HepG2 (cell line): ENCODE results near the gene TMEM38B. TPM values are rescaled to one million over a fixed set of nuclear protein-coding genes. Genes with fewer than 3 reads are reported as not detected.

Experiments
- ATAC-seq: fragments of 200-7000 bp; cut with Tn5 transposase; 3 replicates; pipeline ENCODE4 v1.9.1; 2020; ENCODE audit warnings: mild to moderate bottlenecking, moderate library complexity
- BruUV-seq: library from RNA; stranded (reverse); fragments of 400-500 nt; replicated peaks from 2 replicates; lab custom pipeline; 2021; lab: Mats Ljungman, UMichigan
- CTCF ChIA-PET: fragments of 300-600 bp; formaldehyde crosslinking; extraction: SDS; loops from one replicate; lab custom pipeline; 2021; ENCODE audit warnings: low total read pairs, inconsistent platforms, low intra/inter-chr PET ratio; lab: Yijun Ruan, JAX
- POLR2A ChIA-PET: fragments of 350-600 bp; sonication (Branson Sonifier 250); formaldehyde crosslinking; loops from one replicate; lab custom pipeline; 2020; ENCODE audit warnings: antibody characterized with exemption, inconsistent platforms; lab: Yijun Ruan, JAX
- DNase-seq: peaks from one replicate; pipeline ENCODE4 v3.0.0-alpha.2; 2015; ENCODE audit warnings: low spot score
- FAIRE-seq: peaks from 3 replicates; lab custom pipeline; 2011; peaks lifted over from hg19 to GRCh38; lab: Jason Lieb, UNC
- H2AFZ ChIP-seq: one replicate; pipeline ENCODE4 v1.6.1; 2011; ENCODE audit warnings: low read length, inconsistent platforms
- H3K27ac ChIP-seq: fragments of 300-600 bp; 3 replicates; pipeline ENCODE4 v1.8.0; 2011; ENCODE audit warnings: mixed run types, mild to moderate bottlenecking, mixed read lengths, low read length, inconsistent platforms; ENCODE audit not compliant: insufficient read depth; ENCODE audit errors: extremely low read length
- H3K27me3 ChIP-seq, 2 experiments: fragments of 200-600 bp in 1 of 2; 2 replicates in 1 of 2; 3 replicates in 1 of 2; pipeline versions ENCODE4 v1.6.0 to v1.8.0; 2011; ENCODE audit warnings: low read length in 2 of 2, mild to moderate bottlenecking in 2 of 2, moderate library complexity in 2 of 2, inconsistent platforms in 1 of 2; ENCODE audit not compliant: insufficient read depth in 2 of 2, control insufficient read depth in 1 of 2
- H3K36me3 ChIP-seq, 2 experiments: fragments of 200-600 bp in 1 of 2; replicated peaks in 1 of 2; 2 replicates in 1 of 2; 3 replicates in 1 of 2; pipeline versions ENCODE4 v1.5.1 to v1.8.0; 2011; ENCODE audit warnings: low read length in 2 of 2, inconsistent platforms in 1 of 2; ENCODE audit not compliant: insufficient read depth in 2 of 2, control insufficient read depth in 1 of 2
- H3K4me1 ChIP-seq: 2 replicates; pipeline ENCODE4 v1.5.1; 2012; ENCODE audit warnings: low read length, inconsistent platforms; ENCODE audit not compliant: insufficient read depth
- H3K4me2 ChIP-seq: 2 replicates; pipeline ENCODE4 v1.6.0; 2011; ENCODE audit warnings: low read depth, low read length, inconsistent platforms
- H3K4me3 ChIP-seq, 3 experiments: fragments of 200-600 bp in 1 of 3; sonication (generic), shearing (Covaris generic) in 1 of 3; replicated peaks in 1 of 3; 2 replicates each; pipeline ENCODE4 v1.5.1; 2011 to 2016; ENCODE audit warnings: low read length in 3 of 3, inconsistent platforms in 2 of 3, low read depth in 2 of 3, mild to moderate bottlenecking in 2 of 3, control low read depth in 1 of 3, mixed read lengths in 1 of 3; ENCODE audit not compliant: insufficient read depth in 1 of 3
- H3K79me2 ChIP-seq: one replicate; pipeline ENCODE4 v1.6.1; 2011; ENCODE audit warnings: low read length, inconsistent platforms; ENCODE audit not compliant: insufficient read depth
- H3K9ac ChIP-seq: 2 replicates; pipeline ENCODE4 v1.6.0; 2011; ENCODE audit warnings: mild to moderate bottlenecking, low read depth, low read length, inconsistent platforms; ENCODE audit not compliant: insufficient read depth
- H3K9me3 ChIP-seq: 2 replicates; pipeline ENCODE4 v1.5.1; 2012; ENCODE audit warnings: mild to moderate bottlenecking, low read length
- H4K20me1 ChIP-seq: 2 replicates; pipeline ENCODE4 v1.6.0; 2011; ENCODE audit warnings: inconsistent platforms, mild to moderate bottlenecking, low read length, moderate library complexity; ENCODE audit not compliant: insufficient read depth
- BRF2 ChIP-seq: sonication (generic); formaldehyde crosslinking; IDR thresholded peaks from 2 replicates; pipeline ENCODE4 v1.8.1; 2022; ENCODE audit warnings: mild to moderate bottlenecking, missing genetic modification reagents
- GTF2F1 ChIP-seq: fragments of 150-350 bp; IDR thresholded peaks from 2 replicates; pipeline ENCODE4 v1.6.1; 2014; ENCODE audit warnings: low read length
- HMG20A ChIP-seq: IDR thresholded peaks from 2 replicates; pipeline ENCODE4 v1.6.1; 2016; ENCODE audit warnings: borderline replicate concordance
- JARID2 ChIP-seq: sonication (generic); formaldehyde crosslinking; IDR thresholded peaks from 2 replicates; pipeline ENCODE4 v1.8.1; 2023; ENCODE audit warnings: missing genetic modification reagents, inconsistent platforms; ENCODE audit not compliant: insufficient replicate concordance
- KLF11 ChIP-seq: IDR thresholded peaks from 2 replicates; pipeline ENCODE4 v1.6.1; 2016; ENCODE audit warnings: missing compliant biosample characterization
- PPARG ChIP-seq: conservative IDR thresholded peaks from 2 replicates; pipeline ENCODE4 v1.6.1; 2016; ENCODE audit warnings: missing biosample characterization, missing genetic modification reagents
- ZBTB49 ChIP-seq: sonication (generic); formaldehyde crosslinking; IDR thresholded peaks from 2 replicates; pipeline ENCODE4 v1.4.0; 2020; ENCODE audit warnings: missing genetic modification reagents, borderline replicate concordance
- ZNF513 ChIP-seq: sonication (generic); formaldehyde crosslinking; conservative IDR thresholded peaks from 2 replicates; pipeline ENCODE4 v1.5.0; 2020; ENCODE audit warnings: missing genetic modification reagents
- ZSCAN20 ChIP-seq: sonication (generic); formaldehyde crosslinking; IDR thresholded peaks from 2 replicates; pipeline ENCODE4 v1.4.0; 2020; ENCODE audit warnings: missing genetic modification reagents, mild to moderate bottlenecking, borderline replicate concordance
- WGBS: methylation state at CpG from one replicate; pipeline ENCODE4 v1.1.6; 2017; ENCODE audit warnings: low lambda C conversion rate; 5-methylcytosine and 5-hydroxymethylcytosine counted together
- in situ Hi-C: cut with HindIII; loops from 2 replicates; pipeline ENCODE4 v1.10.0; 2017; ENCODE audit warnings: low pct_unique_long_range_greater_than_20kb; ENCODE audit not compliant: extremely low pct_ligation_motif_present
- intact Hi-C: fragments of 100-400 bp; cut with micrococcal nuclease; formaldehyde crosslinking; loops from one replicate; pipeline ENCODE4 v1.10.0; 2022; ENCODE audit not compliant: unreplicated experiment
- polyA plus RNA-seq, 8 experiments: library from polyadenylated mRNA; depleted of rRNA in 3 of 8; stranded (reverse) in 7 of 8; unstranded in 1 of 8; fragments of >200 nt; fragmentation: Illumina TruSeq in 4 of 8; extraction: Trizol in 4 of 8; gene quantifications; 2 replicates each; pipeline versions ENCODE4 v1.2.1 to v1.2.3, GENCODE V29; 2011 to 2016; ENCODE audit warnings: low read depth in 4 of 8, missing spikeins in 1 of 8, mixed read lengths in 1 of 8; ENCODE audit not compliant: insufficient read depth in 1 of 8
- total RNA-seq, 5 experiments: library from RNA; depleted of rRNA; stranded (reverse); fragments of >200 nt; fragmentation: Illumina TruSeq; extraction: Trizol; gene quantifications; 2 replicates each; pipeline ENCODE4 v1.2.3, GENCODE V29; 2016; ENCODE audit warnings: low read depth in 1 of 5
- TF ChIP-seq, protein P1 (sequence below): sonication (generic); formaldehyde crosslinking; IDR thresholded peaks from 2 replicates; pipeline ENCODE4 v1.5.0; 2020; ENCODE audit warnings: missing genetic modification reagents

TMEM38B gene
- total and polyA plus RNA-seq, 2 of the 13 experiments (the other 11 are each of a cell fraction or from before 2014, with no cell fraction given): 13.4 to 32.4 TPM

- no peaks in the 10 kb centered on the region for H3K4me1 ChIP-seq
- no peak for TF ChIP-seq BRF2 (CRISPR knock-in tag)
- H3K9ac ChIP-seq: no peak overlapping the region
- H3K4me2 ChIP-seq: no peak overlapping the region
- WGBS: 67% methylated on average over 3 of the region's 3 CpGs
- ATAC-seq (no peak), FAIRE-seq (no peak), DNase-seq (no peak)
- intact Hi-C loops: no loop called here
- H3K4me3 ChIP-seq: no peak overlapping the region
- POLR2A ChIA-PET: no interaction called here
- CTCF ChIA-PET: no interaction called here
- H3K9me3 ChIP-seq: no peaks in the 10 kb centered on the region
- no TSS peak for BruUV-seq
- no peaks in the 10 kb centered on the region for H3K79me2 ChIP-seq
- no peak overlapping the region for H2AFZ ChIP-seq
- H3K36me3 ChIP-seq: no peaks in the 10 kb centered on the region
- in situ Hi-C loops: no loop called here
- no peaks in the 10 kb centered on the region for H4K20me1 ChIP-seq
- no peaks in the 10 kb centered on the region for H3K27me3 ChIP-seq
- no peak overlapping the region for H3K27ac ChIP-seq
Observed at GRCh38 chr9:105816202-105816744, 121.9 kb downstream of the TMEM38B start.

- Histone ChIP-seq H4K20me1 (no peaks in the 10 kb centered on the region), H3K9ac (no peak overlapping the region), H3K79me2 (no peaks in the 10 kb centered on the region), H3K27ac (no peak overlapping the region), H3K9me3 (no peaks in the 10 kb centered on the region), H3K36me3 (no peaks in the 10 kb centered on the region), H3K4me2 (no peak overlapping the region), H3K27me3 (no peaks in the 10 kb centered on the region), H3K4me1 (no peaks in the 10 kb centered on the region), H3K4me3 (no peak overlapping the region), H2AFZ (no peak overlapping the region)
- in situ Hi-C loops (no loop called here), intact Hi-C loops (no loop called here)
- DNase-seq: no peak
- TF ChIP-seq, protein P1, sequence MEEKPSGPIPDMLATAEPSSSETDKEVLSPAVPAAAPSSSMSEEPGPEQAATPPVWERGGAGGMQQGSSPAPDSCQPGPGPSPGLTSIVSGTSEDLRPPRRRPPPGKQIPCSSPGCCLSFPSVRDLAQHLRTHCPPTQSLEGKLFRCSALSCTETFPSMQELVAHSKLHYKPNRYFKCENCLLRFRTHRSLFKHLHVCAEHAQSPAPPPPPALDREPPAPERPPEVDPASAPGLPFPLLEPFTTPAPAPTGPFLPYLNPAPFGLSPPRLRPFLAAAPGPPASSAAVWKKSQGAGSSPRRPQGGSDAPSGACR (CRISPR knock-in tag): no peak
- TF ChIP-seq ZSCAN20 (CRISPR knock-in tag) (no peak), ZNF513 (CRISPR knock-in tag) (no peak), JARID2 (CRISPR knock-in tag) (no peak), GTF2F1 (no peak), ZBTB49 (CRISPR knock-in tag) (no peak), HMG20A (CRISPR knock-in tag) (no peak), KLF11 (CRISPR knock-in tag) (no peak), PPARG (CRISPR knock-in tag) (no peak)
- ATAC-seq: no peak
- no TSS peak for BruUV-seq
- no peak for FAIRE-seq
- ChIA-PET CTCF (no interaction called here), POLR2A (no interaction called here)
- WGBS: 52% methylated on average over 5 of the region's 5 CpGs
Observed at GRCh38 chr9:105816981-105817380, 122.6 kb downstream of the TMEM38B start.
